Muscle layer of colon (tissue), 2 donors: ENCODE data around the gene SMC1A.
"Not testable (repeated sequence)": the region's sequence is repeated elsewhere in the genome, so short reads cannot be mapped to it uniquely, and the experiment has no call there.

Experiments used
- H3K27ac ChIP-seq: one replicate; pipeline ENCODE4 v1.7.0; 2013; ENCODE audit warnings: low read depth, mild to moderate bottlenecking, low read length, moderate library complexity
- H3K27me3 ChIP-seq, 2 donors: one replicate each; pipeline ENCODE4 v1.7.0; 2013; ENCODE audit warnings: low read length in 2 of 2, mild to moderate bottlenecking in 2 of 2; ENCODE audit not compliant: insufficient read depth in 2 of 2, control insufficient read depth in 1 of 2
- H3K36me3 ChIP-seq: one replicate; pipeline ENCODE4 v1.7.0; 2013; ENCODE audit warnings: mild to moderate bottlenecking, low read length; ENCODE audit not compliant: insufficient read depth
- H3K4me1 ChIP-seq: one replicate; pipeline ENCODE4 v1.7.0; 2013; ENCODE audit warnings: mild to moderate bottlenecking, low read length; ENCODE audit not compliant: insufficient read depth
- H3K4me3 ChIP-seq, 2 donors: one replicate each; pipeline ENCODE4 v1.7.0; 2013; ENCODE audit warnings: low read length in 2 of 2, low read depth in 1 of 2, mild to moderate bottlenecking in 1 of 2, moderate library complexity in 1 of 2
- H3K9ac ChIP-seq: one replicate; pipeline ENCODE4 v1.7.0; 2013; ENCODE audit warnings: low read length
- H3K9me3 ChIP-seq: one replicate; pipeline ENCODE4 v1.7.0; 2013; ENCODE audit warnings: mild to moderate bottlenecking, low read length
- donor health status: abdominal sarcoma.
- donor health status: Adenocarcinoma of cecum.

The SMC1A gene

DNA sequence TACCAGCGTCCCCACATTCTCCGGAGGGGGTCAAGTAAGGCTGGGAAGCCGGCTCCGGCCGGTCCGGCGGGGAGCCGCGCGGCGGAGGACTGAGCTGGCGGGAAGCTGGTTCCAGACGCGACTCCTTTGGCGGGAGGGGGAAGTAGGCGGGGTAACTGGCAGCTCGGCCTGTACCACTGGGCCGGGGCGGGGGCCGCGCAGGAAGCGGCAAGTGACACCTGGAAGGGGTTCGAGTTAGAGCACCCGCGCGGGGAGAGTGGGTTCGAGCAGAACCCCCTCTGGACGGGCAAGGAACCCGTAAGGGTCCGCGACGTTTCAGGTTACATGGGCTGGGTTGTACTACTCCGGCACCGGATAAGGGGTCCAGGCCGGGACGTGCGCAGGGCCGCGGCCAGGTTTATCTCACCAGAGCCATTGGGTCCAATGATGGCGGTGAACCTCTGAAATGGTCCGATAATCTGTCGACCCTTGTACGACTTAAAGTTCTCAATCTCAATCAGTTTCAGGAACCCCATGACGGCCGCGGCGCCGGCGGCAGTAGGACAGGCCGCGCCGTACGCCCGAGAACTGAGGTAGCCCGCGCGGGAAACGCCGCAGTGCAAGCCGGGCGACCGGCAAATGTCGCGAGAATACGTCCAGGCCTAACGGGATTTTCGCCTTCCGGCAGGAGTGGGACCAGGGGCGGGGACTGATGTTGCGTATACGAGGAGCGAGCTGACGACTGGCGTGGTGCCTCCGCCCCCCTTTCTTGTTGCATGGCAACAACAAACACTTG is at the start of gene SMC1A:
Gene SMC1A, minus strand, starts transcription at position 569 of the 775 bp plus-strand sequence. Its CDS starts 54 bp downstream, at position 515.
- peaks cover 13% of the 10 kb centered on the region for H3K4me1 ChIP-seq
- H3K9ac ChIP-seq: peak within 1 kb of the TSS; percentile 53
- no peaks in the 10 kb centered on the region for H3K27me3 ChIP-seq
- no peaks in the 10 kb centered on the region for H3K9me3 ChIP-seq
- no peaks in the 10 kb centered on the region for H3K36me3 ChIP-seq
- H3K27ac ChIP-seq: peak within 1 kb of the TSS; percentile 97
- H3K4me3 ChIP-seq: peak within 1 kb of the TSS; percentile 76 to 90

DNA sequence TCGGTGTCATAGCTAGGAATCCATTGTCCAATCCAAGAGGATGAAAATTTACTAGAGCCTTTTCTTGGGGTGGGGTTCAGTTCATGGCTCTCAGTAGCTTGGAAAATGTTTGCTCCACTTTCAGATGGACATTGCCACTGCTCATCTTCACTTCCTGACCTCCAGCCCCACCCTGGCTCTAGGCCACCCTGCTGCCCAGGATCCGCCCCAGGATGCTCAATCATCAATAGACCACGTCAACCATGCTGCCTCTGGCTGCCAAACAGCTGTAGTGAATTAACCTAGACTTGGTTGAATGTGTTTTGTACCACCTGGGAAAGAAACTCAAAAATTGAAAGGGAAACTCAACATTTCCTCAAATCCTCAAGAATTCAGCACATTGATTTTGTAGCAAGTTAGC is 48.9 kb upstream of the SMC1A start:
- no peaks in the 10 kb centered on the region for H3K9me3 ChIP-seq
- H3K4me1 ChIP-seq: no peaks in the 10 kb centered on the region
- no peak overlapping the region for H3K27ac ChIP-seq
- H3K9ac ChIP-seq: no peak overlapping the region
- H3K27me3 ChIP-seq: peaks cover 0 to 9% of the 10 kb centered on the region in 2 donors
- no peaks in the 10 kb centered on the region for H3K36me3 ChIP-seq
- no peak overlapping the region for H3K4me3 ChIP-seq

GRCh38 chrX:53468659-53469058 is 46.2 kb upstream of the SMC1A start:
- not testable (repeated sequence) for H3K4me3 ChIP-seq, H3K9ac ChIP-seq, H3K36me3 ChIP-seq, H3K27ac ChIP-seq, H3K4me1 ChIP-seq, H3K9me3 ChIP-seq, H3K27me3 ChIP-seq

DNA sequence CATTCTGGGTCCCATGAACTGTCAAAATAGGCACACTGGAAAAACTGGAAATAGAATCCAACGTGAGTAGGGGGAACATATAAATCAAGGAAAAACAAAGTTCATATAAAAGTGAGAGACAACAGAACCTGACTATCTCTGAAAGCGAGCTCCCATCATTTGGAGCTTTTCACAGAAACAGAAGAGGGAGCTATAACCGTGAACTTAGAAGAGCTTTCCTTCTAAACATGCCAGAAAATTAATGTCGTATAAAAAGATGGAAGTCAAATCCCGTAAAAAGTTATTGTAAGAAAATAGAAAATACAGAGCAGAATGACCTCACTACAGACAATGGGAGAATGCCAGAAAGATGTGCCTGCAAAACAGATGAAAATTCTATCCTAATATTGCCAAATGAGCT is 35.6 kb upstream of the SMC1A start:
- Histone ChIP-seq H3K27me3 (peaks cover 0 to 8% of the 10 kb centered on the region in 2 donors), H3K9me3 (no peaks in the 10 kb centered on the region), H3K36me3 (no peaks in the 10 kb centered on the region), H3K4me1 (no peaks in the 10 kb centered on the region), H3K9ac (no peak overlapping the region), H3K4me3 (no peak overlapping the region), H3K27ac (no peak overlapping the region)

DNA sequence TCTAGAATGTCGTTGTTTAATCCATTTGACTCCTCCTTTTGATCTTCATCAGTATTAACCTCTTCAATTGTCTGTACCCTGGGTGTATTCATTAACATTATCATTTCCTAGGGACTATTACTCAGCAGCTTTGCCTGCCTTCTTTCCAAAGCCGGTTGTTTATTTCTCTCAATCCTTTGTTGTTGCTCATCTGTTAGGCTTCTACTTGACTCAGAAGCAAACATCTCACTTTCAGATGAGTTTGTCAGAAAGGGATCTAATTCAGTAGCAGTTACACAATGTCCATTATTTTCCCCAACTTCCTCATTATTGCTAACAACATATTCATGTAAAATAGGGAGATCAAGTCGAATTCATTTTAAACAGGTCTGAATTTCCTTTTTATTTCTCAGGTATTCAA is 33.8 kb upstream of the SMC1A start:
- H3K27me3 ChIP-seq: peaks cover 0 to 8% of the 10 kb centered on the region in 2 donors
- no peaks in the 10 kb centered on the region for H3K36me3 ChIP-seq
- no peaks in the 10 kb centered on the region for H3K9me3 ChIP-seq
- no peak overlapping the region for H3K4me3 ChIP-seq
- no peak overlapping the region for H3K27ac ChIP-seq
- no peak overlapping the region for H3K9ac ChIP-seq
- H3K4me1 ChIP-seq: no peaks in the 10 kb centered on the region

GRCh38 chrX:53452812-53453211 is 30.4 kb upstream of the SMC1A start:
- H3K4me1 ChIP-seq: no peaks in the 10 kb centered on the region
- H3K27ac ChIP-seq: no peak overlapping the region
- H3K9ac ChIP-seq: no peak overlapping the region
- no peak overlapping the region for H3K4me3 ChIP-seq
- H3K36me3 ChIP-seq: no peaks in the 10 kb centered on the region
- H3K9me3 ChIP-seq: no peaks in the 10 kb centered on the region
- peaks cover 4% of the 10 kb centered on the region in 2 donors for H3K27me3 ChIP-seq

DNA sequence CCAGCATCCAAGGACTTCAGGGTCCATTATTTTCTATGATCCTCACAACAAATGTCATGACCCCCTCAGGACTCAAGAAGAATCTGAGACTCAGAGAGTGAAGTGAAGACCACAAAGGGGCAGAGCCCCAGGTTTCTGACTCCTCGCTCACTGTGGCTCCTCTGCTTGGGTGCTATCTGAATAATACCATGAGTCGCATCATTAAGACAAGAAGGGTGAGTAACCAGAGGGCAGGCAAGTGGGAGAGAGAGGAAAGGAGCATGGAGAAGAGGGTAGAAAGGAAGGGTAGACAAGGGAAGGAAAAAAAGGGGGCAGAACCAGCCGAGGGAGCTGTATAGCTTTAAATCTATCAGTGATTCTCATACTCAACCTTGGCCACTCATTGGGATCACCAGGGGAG is 27.2 kb upstream of the SMC1A start:
- peaks cover 0 to 4% of the 10 kb centered on the region in 2 donors for H3K27me3 ChIP-seq
- no peaks in the 10 kb centered on the region for H3K9me3 ChIP-seq
- H3K4me1 ChIP-seq: no peaks in the 10 kb centered on the region
- H3K9ac ChIP-seq: no peak overlapping the region
- H3K4me3 ChIP-seq: no peak overlapping the region
- no peaks in the 10 kb centered on the region for H3K36me3 ChIP-seq
- no peak overlapping the region for H3K27ac ChIP-seq

- H3K4me1 ChIP-seq: no peaks in the 10 kb centered on the region
- H3K27ac ChIP-seq: no peak overlapping the region
- H3K4me3 ChIP-seq: no peak overlapping the region
- peaks cover under 1 to 4% of the 10 kb centered on the region in 2 donors for H3K27me3 ChIP-seq
- H3K36me3 ChIP-seq: no peaks in the 10 kb centered on the region
- no peak overlapping the region for H3K9ac ChIP-seq
- H3K9me3 ChIP-seq: no peaks in the 10 kb centered on the region
Observed at GRCh38 chrX:53447441-53447840, 25.0 kb upstream of the SMC1A start.

GRCh38 chrX:53445977-53446376 is 23.5 kb upstream of the SMC1A start:
- no peaks in the 10 kb centered on the region for H3K9me3 ChIP-seq
- peaks cover 4 to 9% of the 10 kb centered on the region in 2 donors for H3K27me3 ChIP-seq
- no peak overlapping the region for H3K27ac ChIP-seq
- H3K4me1 ChIP-seq: peaks cover 4% of the 10 kb centered on the region
- no peak overlapping the region for H3K4me3 ChIP-seq
- no peak overlapping the region for H3K9ac ChIP-seq
- H3K36me3 ChIP-seq: no peaks in the 10 kb centered on the region

DNA sequence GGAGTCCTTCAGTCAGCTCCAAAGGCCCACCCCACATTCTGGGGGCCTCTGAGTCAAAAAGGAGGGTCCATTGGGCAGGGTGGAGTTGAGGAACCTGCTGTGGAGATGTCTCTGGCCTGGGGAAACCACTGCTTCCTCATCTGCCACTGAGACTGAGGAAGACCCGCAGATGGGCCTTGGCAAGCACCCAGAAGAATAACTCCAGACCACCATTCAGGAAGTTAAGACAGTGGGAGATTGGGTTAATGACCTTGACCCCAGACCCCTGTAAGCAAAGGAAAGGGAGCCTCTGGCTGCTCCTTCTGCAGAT is 19.8 kb upstream of the SMC1A start:
- Histone ChIP-seq H3K4me1 (peaks cover 4% of the 10 kb centered on the region), H3K9ac (no peak overlapping the region), H3K4me3 (peak overlapping the region in 1 of 2 donors; percentile 55), H3K9me3 (no peaks in the 10 kb centered on the region), H3K27me3 (peaks cover 0 to 15% of the 10 kb centered on the region in 2 donors), H3K36me3 (no peaks in the 10 kb centered on the region), H3K27ac (no peak overlapping the region)

DNA sequence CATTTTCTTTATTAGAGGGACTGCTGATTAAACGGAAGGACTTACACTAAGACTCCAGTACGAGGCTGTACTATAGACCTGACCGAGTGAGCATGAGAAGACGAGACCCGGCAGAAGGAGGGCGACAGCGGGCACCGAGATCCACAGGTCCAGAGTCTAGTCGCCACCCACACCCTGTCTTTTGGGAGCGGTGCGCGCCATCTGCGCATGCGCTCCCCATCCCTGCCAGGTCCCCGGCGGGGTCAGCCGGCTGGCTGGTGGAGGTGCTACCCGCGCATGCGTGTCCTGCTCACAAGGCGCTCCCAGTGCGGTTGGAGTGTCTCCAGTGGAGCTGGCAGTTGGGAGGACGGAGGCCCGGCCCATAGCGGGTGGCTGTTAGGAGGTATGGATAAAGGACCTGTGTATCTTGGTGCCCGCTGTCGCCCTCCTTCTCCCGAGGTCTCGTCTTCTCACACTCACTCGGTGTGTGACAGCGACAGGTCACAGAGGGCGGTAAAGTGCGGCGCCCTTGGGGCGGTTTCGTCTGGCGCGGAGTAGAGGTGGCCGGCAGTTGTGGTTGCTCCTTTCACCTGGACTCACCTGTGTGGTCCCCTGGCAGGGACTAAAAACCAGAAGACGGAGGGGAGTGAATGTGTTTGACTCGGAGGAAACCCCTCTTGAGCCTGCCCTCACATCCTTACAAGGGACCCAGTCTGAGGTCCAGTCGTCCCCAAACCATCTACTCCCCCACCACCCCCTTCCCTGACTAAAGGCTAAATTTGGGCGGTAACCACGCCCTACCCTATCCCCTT is 19.3 kb upstream of the SMC1A start:
- Histone ChIP-seq H3K9ac (no peak overlapping the region), H3K36me3 (no peaks in the 10 kb centered on the region), H3K4me1 (peaks cover 4% of the 10 kb centered on the region), H3K4me3 (peak overlapping the region; percentile 11 to 55), H3K27me3 (peaks cover 4 to 16% of the 10 kb centered on the region in 2 donors), H3K27ac (no peak overlapping the region), H3K9me3 (no peaks in the 10 kb centered on the region)
